GM13977 (cell line): ENCODE data around the gene MAB21L4.

Experiments
- DNase-seq: peaks from one replicate; pipeline ENCODE4 v3.0.0; 2012; ENCODE audit warnings: low spot score
- CTCF ChIP-seq: IDR thresholded peaks from 2 replicates; pipeline ENCODE4 v1.5.1; 2012; ENCODE audit warnings: mild to moderate bottlenecking, control low read depth; ENCODE audit not compliant: insufficient read depth; ENCODE audit errors: extremely low read depth, missing control alignments
- in situ Hi-C: fragments of 300-500 bp; cut with MboI; formaldehyde crosslinking; loops from one replicate; pipeline ENCODE4 v1.12.0; 2022; ENCODE audit warnings: low sequenced_read_pairs, low pct_unique_long_range_greater_than_20kb, mixed read lengths, inconsistent platforms; ENCODE audit not compliant: unreplicated experiment

The MAB21L4 gene

GRCh38 chr2:240868286-240869108, 27.5 kb downstream of the MAB21L4 start, which contains the start of gene AGXT:
AGXT (plus strand) TSS chr2:240868824; CDS start chr2:240868866, 42 bp downstream.
- no peak for TF ChIP-seq CTCF
- in situ Hi-C loops: no loop called here
- DNase-seq: no peak

GRCh38 chr2:240865391-240865790, 30.6 kb downstream of the MAB21L4 start:
- in situ Hi-C loops: no loop called here
- DNase-seq: no peak
- no peak for TF ChIP-seq CTCF

GRCh38 chr2:240864475-240864874, 31.5 kb downstream of the MAB21L4 start:
- TF ChIP-seq CTCF: no peak
- in situ Hi-C loops: no loop called here
- DNase-seq: no peak

- DNase-seq: no peak
- in situ Hi-C loops: no loop called here
- no peak for TF ChIP-seq CTCF
Measured at GRCh38 chr2:240861547-240861946, 34.4 kb downstream of the MAB21L4 start.

- no peak for DNase-seq
- in situ Hi-C loops: no loop called here
- no peak for TF ChIP-seq CTCF
Measured at GRCh38 chr2:240858871-240859270, 37.1 kb downstream of the MAB21L4 start.

GRCh38 chr2:240858321-240858720, 37.6 kb downstream of the MAB21L4 start:
- no peak for TF ChIP-seq CTCF
- DNase-seq: no peak
- in situ Hi-C loops: no loop called here
